ENCODE measurements around the gene PSMA4. TPM values are rescaled to one million over a fixed set of nuclear protein-coding genes. Genes with fewer than 3 reads are reported as not detected.
"Not testable (repeated sequence)": the region's sequence is repeated elsewhere in the genome, so short reads cannot be mapped to it uniquely, and the experiment has no call there.

The PSMA4 gene
- total and polyA plus RNA-seq, 2 experiments from 2014 or later, result 93.7 to 260 TPM

- no peak for TF ChIP-seq CTCF (IDR thresholded peaks at IDR 0.05; ENCODE audit: low read depth, low read length)
- no peaks in the 10 kb centered on the region for H3K4me1 ChIP-seq (ENCODE audit: low read depth)
- H3K4me3 ChIP-seq, result no peak overlapping the region
- H3K36me3 ChIP-seq, result peaks cover 35% of the 10 kb centered on the region
- no peak overlapping the region for H3K27ac ChIP-seq
- no peaks in the 10 kb centered on the region for H3K27me3 ChIP-seq
- DNase-seq (ENCODE audit: low read depth in 1 of 2, low spot score in 1 of 2), result no peak
- no peaks in the 10 kb centered on the region for H3K9me3 ChIP-seq (ENCODE audit: low read depth)
Measured at GRCh38 chr15:78551902-78552301, 11.7 kb downstream of the PSMA4 start.

DNA sequence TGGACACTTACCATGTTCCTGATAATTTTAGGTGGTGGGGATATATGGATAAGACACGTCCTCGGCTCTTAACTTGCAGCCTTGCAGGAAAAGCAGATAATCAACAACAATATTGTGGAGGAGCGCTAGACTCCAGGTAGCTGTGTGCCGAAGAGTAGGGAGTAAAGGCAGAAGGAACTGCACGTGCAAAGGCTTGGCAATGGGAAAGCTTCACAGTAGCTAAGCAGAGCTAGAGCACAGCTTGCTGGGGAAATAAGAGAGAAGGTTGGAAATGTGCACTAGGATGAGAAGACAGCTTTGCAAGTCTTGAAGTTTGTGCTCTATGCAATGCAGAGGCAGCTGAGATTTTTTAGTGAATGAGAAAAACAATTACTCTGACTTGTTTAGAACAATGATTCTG is 12.4 kb downstream of the PSMA4 start:
- DNase-seq (ENCODE audit: low read depth in 1 of 2, low spot score in 1 of 2), result no peak
- no peak overlapping the region for H3K27ac ChIP-seq
- TF ChIP-seq CTCF (IDR thresholded peaks at IDR 0.05; ENCODE audit: low read depth, low read length), result no peak
- H3K4me1 ChIP-seq (ENCODE audit: low read depth), result no peaks in the 10 kb centered on the region
- H3K9me3 ChIP-seq (ENCODE audit: low read depth), result no peaks in the 10 kb centered on the region
- H3K27me3 ChIP-seq, result no peaks in the 10 kb centered on the region
- H3K4me3 ChIP-seq, result no peak overlapping the region
- peaks cover 29% of the 10 kb centered on the region for H3K36me3 ChIP-seq

GRCh38 chr15:78560201-78560600 is 20.0 kb downstream of the PSMA4 start:
- not testable (repeated sequence) for H3K27me3 ChIP-seq; H3K27ac ChIP-seq; DNase-seq (ENCODE audit: low read depth in 1 of 2, low spot score in 1 of 2); H3K9me3 ChIP-seq (ENCODE audit: low read depth); H3K36me3 ChIP-seq; H3K4me3 ChIP-seq; H3K4me1 ChIP-seq (ENCODE audit: low read depth)

- no peaks in the 10 kb centered on the region for H3K4me1 ChIP-seq (ENCODE audit: low read depth)
- no peak overlapping the region for H3K4me3 ChIP-seq
- no peak for DNase-seq (ENCODE audit: low read depth in 1 of 2, low spot score in 1 of 2)
- no peak for TF ChIP-seq CTCF (IDR thresholded peaks at IDR 0.05; ENCODE audit: low read depth, low read length)
- H3K27me3 ChIP-seq, result no peaks in the 10 kb centered on the region
- H3K27ac ChIP-seq, result no peak overlapping the region
- H3K9me3 ChIP-seq (ENCODE audit: low read depth), result no peaks in the 10 kb centered on the region
- no peaks in the 10 kb centered on the region for H3K36me3 ChIP-seq
Measured at GRCh38 chr15:78561490-78561889, 21.2 kb downstream of the PSMA4 start.

DNA sequence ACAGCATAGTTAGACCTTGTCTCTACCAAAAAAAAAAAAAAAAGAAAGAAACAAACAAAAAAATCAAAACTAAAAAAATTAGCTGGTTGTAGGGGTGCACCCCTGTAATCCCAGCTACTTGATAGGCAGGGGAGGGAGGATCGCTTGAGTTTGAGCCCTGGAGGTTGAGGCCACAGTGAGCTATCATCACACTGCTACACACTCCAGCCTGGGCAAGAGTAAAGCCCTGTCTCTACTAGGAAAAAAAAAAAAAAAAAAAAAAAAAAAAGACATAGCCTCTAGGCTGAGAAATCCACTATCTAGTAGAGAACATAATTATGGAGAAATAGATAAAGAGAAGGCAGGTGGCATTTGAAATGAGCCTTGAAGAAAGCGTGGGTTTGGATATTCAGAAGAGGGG is 22.8 kb downstream of the PSMA4 start:
- no peak for TF ChIP-seq CTCF (IDR thresholded peaks at IDR 0.05; ENCODE audit: low read depth, low read length)
- DNase-seq (ENCODE audit: low read depth in 1 of 2, low spot score in 1 of 2), result no peak
- H3K36me3 ChIP-seq, result no peaks in the 10 kb centered on the region
- no peaks in the 10 kb centered on the region for H3K4me1 ChIP-seq (ENCODE audit: low read depth)
- H3K4me3 ChIP-seq, result no peak overlapping the region
- H3K9me3 ChIP-seq (ENCODE audit: low read depth), result no peaks in the 10 kb centered on the region
- H3K27ac ChIP-seq, result no peak overlapping the region
- H3K27me3 ChIP-seq, result no peaks in the 10 kb centered on the region

DNA sequence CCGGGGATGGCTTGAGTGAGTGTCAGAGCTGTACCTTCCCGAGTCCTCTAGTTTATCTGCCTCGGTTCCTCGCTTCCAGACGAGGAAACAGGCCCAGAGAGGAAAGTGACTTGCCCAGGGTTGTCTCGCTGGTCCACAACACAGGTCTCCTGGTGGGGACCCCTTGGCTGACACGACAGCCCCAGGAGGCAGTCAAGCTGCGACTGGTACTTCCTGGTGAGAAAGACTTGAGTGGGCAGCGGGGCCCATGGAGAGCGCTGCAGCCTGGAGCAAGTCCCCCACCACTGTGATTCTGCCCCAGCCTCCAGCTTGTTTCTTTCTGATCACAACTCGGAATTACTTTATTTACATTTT is 24.5 kb downstream of the PSMA4 start:
- Histone ChIP-seq H3K27ac (no peak overlapping the region), H3K4me1 (ENCODE audit: low read depth) (no peaks in the 10 kb centered on the region), H3K36me3 (no peaks in the 10 kb centered on the region), H3K4me3 (no peak overlapping the region), H3K9me3 (ENCODE audit: low read depth) (no peaks in the 10 kb centered on the region), H3K27me3 (no peaks in the 10 kb centered on the region)
- DNase-seq (ENCODE audit: low read depth in 1 of 2, low spot score in 1 of 2), result no peak
- no peak for TF ChIP-seq CTCF (IDR thresholded peaks at IDR 0.05; ENCODE audit: low read depth, low read length)

All from cardiac muscle cell (in vitro differentiated cells and primary cell).